Activated naive CD4-positive, alpha-beta T cell treated with anti-CD3 and anti-CD28 coated beads, Interleukin-2, amount 10 ng/mL, durations not matched to agents 7 days and 5 days (primary cell): ENCODE measurements around the gene PIK3R3.
"Not testable (repeated sequence)": the region's sequence is repeated elsewhere in the genome, so short reads cannot be mapped to it uniquely, and the experiment has no call there.

Experiments used
- CTCF ChIA-PET: fragments of 350-600 bp; sonication (Branson Sonifier 250); formaldehyde crosslinking; loops from one replicate; lab custom pipeline; 2021; ENCODE audit warnings: antibody characterized with exemption; lab: Charles Lee
- DNase-seq: peaks from one replicate; pipeline ENCODE4 v3.0.0-alpha.2; 2020
- H3K27ac Mint-ChIP-seq: one replicate; pipeline ENCODE4 v1.8.0; 2021; ENCODE audit warnings: mild to moderate bottlenecking, moderate library complexity, mixed read lengths
- H3K27me3 Mint-ChIP-seq: one replicate; pipeline ENCODE4 v1.8.0; 2021; ENCODE audit warnings: mild to moderate bottlenecking, mixed read lengths
- H3K36me3 Mint-ChIP-seq: one replicate; pipeline ENCODE4 v1.8.0; 2021; ENCODE audit warnings: mixed read lengths
- H3K4me1 Mint-ChIP-seq: one replicate; pipeline ENCODE4 v1.8.0; 2021; ENCODE audit warnings: mixed read lengths
- H3K4me3 Mint-ChIP-seq: one replicate; pipeline ENCODE4 v1.8.0; 2021; ENCODE audit warnings: mild to moderate bottlenecking, moderate library complexity, mixed read lengths
- H3K9me3 Mint-ChIP-seq: one replicate; pipeline ENCODE4 v1.8.0; 2021; ENCODE audit warnings: mixed read lengths

The PIK3R3 gene

DNA sequence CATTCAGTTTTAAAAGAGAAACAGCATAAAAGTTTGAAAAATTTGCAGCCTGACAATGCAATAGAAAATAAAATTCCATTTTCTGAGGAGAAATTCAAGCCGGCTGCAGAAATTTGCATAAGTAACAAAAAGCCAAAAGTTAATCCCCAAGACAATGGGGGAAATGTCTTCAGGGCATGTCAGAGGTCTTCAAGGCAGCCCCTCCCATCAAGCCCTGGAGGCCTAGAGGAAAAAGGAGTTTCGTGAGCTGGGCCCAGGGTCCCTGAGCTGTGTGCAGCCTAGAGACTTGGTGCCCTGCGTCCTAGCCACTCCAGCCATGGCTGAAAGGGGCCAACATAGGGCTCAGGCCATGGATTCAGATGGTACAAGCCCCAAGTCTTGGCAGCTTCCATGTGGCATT, 74.6 kb downstream of the PIK3R3 start:
- Mint-ChIP-seq H3K9me3 (no peaks in the 10 kb centered on the region), H3K27me3 (peaks cover 4% of the 10 kb centered on the region), H3K36me3 (peaks cover 2% of the 10 kb centered on the region), H3K4me3 (no peak overlapping the region), H3K27ac (no peak overlapping the region), H3K4me1 (peaks cover 14% of the 10 kb centered on the region)
- CTCF ChIA-PET, result no interaction called here
- no peak for DNase-seq

DNA sequence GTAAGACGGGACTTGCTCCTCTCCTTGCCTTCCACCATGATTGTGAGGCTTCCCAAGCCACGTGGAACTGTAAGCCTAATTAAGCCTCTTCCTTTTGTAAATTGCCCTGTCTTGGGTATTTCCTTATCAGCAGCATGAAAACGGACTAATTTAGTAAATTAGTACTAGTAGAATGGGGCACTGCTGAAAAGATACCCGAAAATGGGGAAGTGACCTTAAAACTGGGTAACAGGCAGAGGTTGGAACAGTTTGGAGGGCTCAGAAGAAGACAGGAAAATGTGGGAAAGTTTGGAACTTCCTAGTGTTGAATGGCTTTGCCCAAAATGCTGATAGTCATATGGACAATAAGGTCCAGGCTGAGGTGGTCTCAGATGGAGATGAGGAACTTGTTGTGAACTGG, 75.2 kb downstream of the PIK3R3 start:
- H3K4me1 Mint-ChIP-seq, H3K36me3 Mint-ChIP-seq, DNase-seq, H3K27me3 Mint-ChIP-seq, CTCF ChIA-PET, H3K4me3 Mint-ChIP-seq, H3K9me3 Mint-ChIP-seq, H3K27ac Mint-ChIP-seq: not testable (repeated sequence)

DNA sequence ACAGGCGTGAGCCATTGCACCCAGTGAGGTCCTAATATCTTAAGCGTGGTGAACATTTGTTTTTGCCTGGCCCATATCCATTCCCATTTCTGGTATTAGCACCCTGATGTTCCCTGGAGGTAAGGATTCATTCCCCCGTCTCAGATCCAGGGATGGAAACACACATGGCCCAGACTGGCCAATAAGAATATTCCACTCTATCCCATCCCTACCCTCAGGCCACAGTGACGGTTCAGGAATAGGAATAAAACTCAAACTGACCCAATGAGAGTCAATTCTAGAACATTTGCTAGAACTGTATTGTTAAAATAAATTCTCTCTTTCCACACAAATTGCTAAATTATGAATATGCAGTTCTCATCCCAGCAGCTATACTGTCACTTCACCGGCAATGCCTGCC, 76.1 kb downstream of the PIK3R3 start:
- H3K4me1 Mint-ChIP-seq, result no peaks in the 10 kb centered on the region
- CTCF ChIA-PET, result no interaction called here
- no peak for DNase-seq
- peaks cover 4% of the 10 kb centered on the region for H3K27me3 Mint-ChIP-seq
- H3K4me3 Mint-ChIP-seq, result no peak overlapping the region
- H3K9me3 Mint-ChIP-seq, result no peaks in the 10 kb centered on the region
- H3K36me3 Mint-ChIP-seq, result no peaks in the 10 kb centered on the region
- H3K27ac Mint-ChIP-seq, result no peak overlapping the region

DNA sequence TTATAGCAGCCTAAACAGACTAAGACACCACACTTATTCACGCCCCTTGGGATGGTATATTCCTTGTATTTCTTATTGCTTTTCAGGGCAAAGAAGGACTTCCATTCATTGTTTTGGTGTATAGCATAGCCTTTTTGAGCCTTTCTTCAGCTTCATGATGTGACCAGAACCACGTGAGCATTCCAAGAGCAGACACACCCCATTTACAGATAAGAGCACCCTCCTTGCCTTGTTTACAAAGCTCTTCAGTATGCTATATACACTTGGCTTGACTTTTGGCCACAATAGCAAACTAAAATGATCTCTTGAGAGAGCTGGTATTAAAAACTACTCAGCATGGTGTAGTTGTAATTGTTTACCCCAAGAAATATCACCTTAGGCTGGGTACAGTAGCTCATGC, 78.7 kb downstream of the PIK3R3 start:
- Mint-ChIP-seq H3K4me3 (no peak overlapping the region), H3K27ac (no peak overlapping the region), H3K9me3 (no peaks in the 10 kb centered on the region), H3K4me1 (no peaks in the 10 kb centered on the region), H3K36me3 (no peaks in the 10 kb centered on the region), H3K27me3 (peaks cover 10% of the 10 kb centered on the region)
- DNase-seq, result no peak
- CTCF ChIA-PET, result interaction anchor here (0.9 kb wide), 1 partner anchor 16 kb away, joined by 3 read pairs; no protein-coding TSS in a partner anchor

DNA sequence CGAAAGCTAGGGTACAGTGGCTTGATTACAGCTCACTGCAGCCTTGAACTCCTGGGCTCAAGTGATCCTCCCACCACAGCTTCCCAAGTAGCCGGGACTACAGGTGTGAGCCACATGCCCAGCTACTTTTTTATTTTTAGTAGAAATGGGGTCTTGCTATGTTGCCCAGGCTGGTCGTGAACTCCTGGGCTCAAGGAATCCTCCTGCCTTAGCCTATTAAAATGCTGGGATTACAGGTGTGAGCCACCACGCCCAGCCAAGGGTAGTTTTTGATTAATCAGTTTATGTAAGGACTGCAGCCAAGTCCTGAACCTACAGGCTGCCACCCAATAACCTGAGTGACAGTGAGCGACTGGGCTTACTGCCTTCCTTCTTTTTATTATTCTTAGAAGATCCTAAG, 88.3 kb downstream of the PIK3R3 start:
- no peaks in the 10 kb centered on the region for H3K36me3 Mint-ChIP-seq
- peaks cover 2% of the 10 kb centered on the region for H3K27me3 Mint-ChIP-seq
- H3K27ac Mint-ChIP-seq, result no peak overlapping the region
- CTCF ChIA-PET, result interaction anchor here (2.1 kb wide), 1 partner anchor 179 kb away, joined by 6 read pairs; no protein-coding TSS in a partner anchor
- no peak overlapping the region for H3K4me3 Mint-ChIP-seq
- peaks cover 5% of the 10 kb centered on the region for H3K4me1 Mint-ChIP-seq
- DNase-seq, result no peak
- H3K9me3 Mint-ChIP-seq, result no peaks in the 10 kb centered on the region

DNA sequence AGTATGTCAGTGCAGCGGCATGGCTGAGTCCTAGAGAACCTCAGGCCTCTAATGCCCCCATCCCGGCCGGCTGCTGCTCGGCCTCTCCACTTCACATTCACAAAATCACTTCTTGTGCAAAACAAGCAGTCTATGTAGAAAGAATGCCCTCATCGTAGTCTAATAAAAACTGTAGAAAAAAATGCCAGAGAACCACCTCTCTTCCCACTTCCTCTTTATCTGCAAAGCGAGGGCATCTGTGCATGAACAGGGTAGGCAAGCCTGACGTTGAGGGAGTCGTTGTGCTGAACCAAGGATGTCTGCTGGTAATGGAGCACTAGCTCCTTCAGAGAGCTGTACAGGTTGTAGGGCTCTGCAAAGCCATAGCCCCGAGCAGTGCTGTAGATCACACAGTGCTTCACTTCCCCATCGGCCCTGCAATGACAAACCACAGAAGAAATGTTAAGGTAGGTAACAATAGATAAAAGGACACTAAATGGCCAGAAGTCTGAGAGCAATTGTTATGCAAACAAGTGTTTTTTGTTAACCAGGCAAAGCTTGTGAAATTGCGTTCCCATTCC, 88.9 kb downstream of the PIK3R3 start:
- Mint-ChIP-seq H3K36me3 (no peaks in the 10 kb centered on the region), H3K27me3 (no peaks in the 10 kb centered on the region), H3K27ac (no peak overlapping the region), H3K4me1 (peaks cover 5% of the 10 kb centered on the region), H3K9me3 (no peaks in the 10 kb centered on the region), H3K4me3 (no peak overlapping the region)
- CTCF ChIA-PET, result interaction anchor here (2.1 kb wide), 1 partner anchor 180 kb away, joined by 6 read pairs; no protein-coding TSS in a partner anchor
- DNase-seq, result no peak

DNA sequence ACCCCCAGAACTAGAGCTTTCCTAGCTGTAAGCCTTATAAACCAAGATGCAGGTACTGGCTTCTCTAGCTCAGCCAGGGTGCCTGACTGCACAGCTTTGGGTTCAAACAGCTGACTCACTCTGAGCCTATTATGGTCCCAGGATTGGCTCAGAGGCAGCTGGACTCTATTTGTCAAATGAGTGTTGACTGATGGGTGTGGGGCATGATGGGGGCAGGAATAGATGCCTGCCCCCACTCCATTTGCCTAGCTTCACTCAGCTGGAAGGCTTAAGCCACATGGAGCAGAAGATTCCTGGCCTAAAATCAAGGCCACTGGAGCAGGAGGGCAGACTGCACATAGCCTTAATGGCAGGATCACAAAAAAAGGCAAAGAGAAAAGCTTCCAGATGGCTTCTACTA, 90.5 kb downstream of the PIK3R3 start:
- H3K27ac Mint-ChIP-seq, result no peak overlapping the region
- peaks cover 5% of the 10 kb centered on the region for H3K4me1 Mint-ChIP-seq
- CTCF ChIA-PET, result interaction anchor here (0.6 to 1.3 kb wide), 2 partner anchors 126 to 182 kb away, joined by 3 read pairs; no protein-coding TSS in a partner anchor
- H3K4me3 Mint-ChIP-seq, result no peak overlapping the region
- no peaks in the 10 kb centered on the region for H3K27me3 Mint-ChIP-seq
- no peaks in the 10 kb centered on the region for H3K36me3 Mint-ChIP-seq
- no peak for DNase-seq
- no peaks in the 10 kb centered on the region for H3K9me3 Mint-ChIP-seq

DNA sequence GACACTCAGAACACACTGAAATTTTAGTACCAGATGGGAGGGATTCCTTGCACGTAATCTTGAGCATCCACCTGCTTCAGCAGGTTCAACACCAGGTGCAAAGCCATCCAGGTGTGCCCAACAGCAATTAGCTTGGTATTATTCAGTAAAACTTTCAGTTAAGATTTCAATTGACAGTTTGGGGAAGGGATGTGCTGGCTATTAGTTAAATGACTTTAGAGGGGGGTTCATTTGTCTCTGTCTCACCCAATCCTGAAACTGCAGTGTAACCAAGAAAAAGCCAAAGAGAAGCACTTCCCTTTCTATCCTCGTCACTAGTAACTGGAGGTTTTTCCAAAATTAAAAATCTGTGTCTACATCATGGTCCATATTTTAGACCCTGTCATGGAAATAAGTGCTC, 90.9 kb downstream of the PIK3R3 start:
- Mint-ChIP-seq H3K27ac (no peak overlapping the region), H3K4me3 (no peak overlapping the region), H3K4me1 (peaks cover 5% of the 10 kb centered on the region), H3K27me3 (no peaks in the 10 kb centered on the region), H3K36me3 (no peaks in the 10 kb centered on the region), H3K9me3 (no peaks in the 10 kb centered on the region)
- no peak for DNase-seq
- CTCF ChIA-PET, result interaction anchor here (0.6 to 1.3 kb wide), 2 partner anchors 126 to 182 kb away, joined by 3 read pairs; no protein-coding TSS in a partner anchor

DNA sequence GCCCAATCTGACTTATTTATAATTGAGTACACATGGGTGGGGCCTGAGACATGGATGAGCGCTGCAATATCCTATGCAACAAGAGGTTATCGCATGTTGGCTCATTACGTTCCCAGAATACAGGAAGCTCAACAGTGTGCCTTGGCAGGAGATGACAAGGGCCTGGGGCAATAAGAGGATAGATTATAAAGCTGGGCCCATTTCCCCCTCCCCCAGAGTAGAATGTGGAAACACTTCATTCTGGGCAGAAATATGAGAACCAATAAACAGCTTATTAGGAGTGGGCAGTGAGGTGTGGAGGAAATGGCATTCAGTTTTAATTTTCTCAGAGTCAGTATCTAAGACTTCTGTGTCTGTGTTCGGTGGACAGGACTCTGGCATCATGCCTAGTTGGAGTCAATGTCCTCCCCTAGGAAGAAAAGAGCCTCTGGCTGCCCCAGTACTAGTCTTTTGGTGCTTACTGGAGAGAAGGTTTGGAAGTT, 92.8 kb downstream of the PIK3R3 start:
- no peak overlapping the region for H3K27ac Mint-ChIP-seq
- CTCF ChIA-PET, result interaction anchor here (0.6 to 6.3 kb wide), 4 partner anchors 138 to 191 kb away, joined by 4 to 46 read pairs (median 28); partner anchors contain the start of genes P3R3URF and TSPAN1
- no peak for DNase-seq
- H3K4me1 Mint-ChIP-seq, result peaks cover 5% of the 10 kb centered on the region
- no peaks in the 10 kb centered on the region for H3K9me3 Mint-ChIP-seq
- no peaks in the 10 kb centered on the region for H3K36me3 Mint-ChIP-seq
- no peaks in the 10 kb centered on the region for H3K27me3 Mint-ChIP-seq
- H3K4me3 Mint-ChIP-seq, result no peak overlapping the region

DNA sequence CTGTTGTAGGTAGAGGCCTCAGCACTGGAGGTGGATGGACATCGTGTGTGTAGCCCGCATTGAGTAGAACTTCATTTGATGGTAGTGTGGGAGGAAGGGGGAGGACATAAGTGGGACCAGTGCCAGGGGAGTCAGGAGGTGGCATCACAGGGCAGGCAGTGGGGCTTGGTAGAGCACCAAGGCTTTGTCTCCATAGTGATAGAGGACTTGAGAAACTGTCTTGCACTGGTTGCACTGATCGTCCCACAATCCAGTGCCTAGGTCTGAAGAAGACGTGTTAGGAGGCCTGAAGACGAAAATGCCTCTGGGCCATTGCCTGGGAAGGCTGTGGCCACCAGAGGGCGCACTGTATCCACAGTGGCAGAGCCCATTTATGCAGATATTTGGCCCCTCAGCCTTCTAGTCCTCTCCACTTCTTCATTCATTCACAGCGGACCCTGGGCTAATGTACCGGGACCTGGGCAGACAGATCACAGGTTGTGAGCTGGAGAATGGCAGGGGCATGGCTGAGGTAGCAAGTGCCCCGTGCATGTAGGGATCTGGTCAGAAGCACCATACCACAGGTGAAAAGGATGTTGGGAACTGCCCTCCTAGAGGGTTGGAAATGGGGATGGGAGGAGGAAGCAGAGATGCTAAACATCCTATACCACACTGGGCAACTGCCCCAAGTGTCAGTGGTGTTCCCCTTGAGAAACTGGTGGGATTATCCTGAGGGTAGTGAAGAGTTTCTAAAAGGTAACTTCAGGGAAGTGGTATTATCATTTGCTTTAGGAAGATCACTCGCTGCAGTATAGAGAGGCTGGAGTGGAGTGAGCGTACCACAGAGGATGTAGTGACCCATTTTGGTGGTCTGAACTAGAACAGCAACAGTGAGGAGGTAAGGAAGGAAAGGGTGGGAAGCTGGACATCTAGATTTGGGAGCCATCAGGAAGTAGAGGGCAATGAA, 95.3 kb downstream of the PIK3R3 start:
- CTCF ChIA-PET, result interaction anchor here (0.5 to 6.3 kb wide), 17 partner anchors 10 to 237 kb away, joined by 3 to 46 read pairs (median 4); partner anchors contain the start of genes P3R3URF and TSPAN1
- Mint-ChIP-seq H3K27me3 (no peaks in the 10 kb centered on the region), H3K4me1 (no peaks in the 10 kb centered on the region), H3K27ac (no peak overlapping the region), H3K36me3 (no peaks in the 10 kb centered on the region), H3K4me3 (no peak overlapping the region), H3K9me3 (no peaks in the 10 kb centered on the region)
- peak; percentile 87 for DNase-seq

DNA sequence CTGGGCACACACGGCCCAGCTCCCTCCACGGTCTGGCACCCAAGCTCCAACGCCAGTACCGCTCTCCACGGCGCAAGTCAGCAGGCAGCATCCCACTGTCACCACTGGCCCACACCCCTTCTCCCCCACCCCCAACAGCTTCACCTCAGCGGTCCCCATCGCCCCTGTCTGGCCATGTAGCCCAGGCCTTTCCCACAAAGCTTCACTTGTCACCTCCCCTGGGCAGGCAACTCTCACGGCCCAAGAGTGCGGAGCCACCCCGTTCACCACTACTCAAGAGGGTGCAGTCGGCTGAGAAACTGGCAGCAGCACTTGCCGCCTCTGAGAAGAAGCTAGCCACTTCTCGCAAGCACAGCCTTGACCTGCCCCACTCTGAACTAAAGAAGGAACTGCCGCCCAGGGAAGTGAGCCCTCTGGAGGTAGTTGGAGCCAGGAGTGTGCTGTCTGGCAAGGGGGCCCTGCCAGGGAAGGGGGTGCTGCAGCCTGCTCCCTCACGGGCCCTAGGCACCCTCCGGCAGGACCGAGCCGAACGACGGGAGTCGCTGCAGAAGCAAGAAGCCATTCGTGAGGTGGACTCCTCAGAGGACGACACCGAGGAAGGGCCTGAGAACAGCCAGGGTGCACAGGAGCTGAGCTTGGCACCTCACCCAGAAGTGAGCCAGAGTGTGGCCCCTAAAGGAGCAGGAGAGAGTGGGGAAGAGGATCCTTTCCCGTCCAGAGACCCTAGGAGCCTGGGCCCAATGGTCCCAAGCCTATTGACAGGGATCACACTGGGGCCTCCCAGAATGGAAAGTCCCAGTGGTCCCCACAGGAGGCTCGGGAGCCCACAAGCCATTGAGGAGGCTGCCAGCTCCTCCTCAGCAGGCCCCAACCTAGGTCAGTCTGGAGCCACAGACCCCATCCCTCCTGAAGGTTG, 97.6 kb downstream of the PIK3R3 start:
- H3K9me3 Mint-ChIP-seq, result no peaks in the 10 kb centered on the region
- CTCF ChIA-PET, result interaction anchor here (1.1 to 6.3 kb wide), 8 partner anchors 11 to 190 kb away, joined by 3 to 46 read pairs (median 4); partner anchors contain the start of genes P3R3URF and TSPAN1
- H3K4me1 Mint-ChIP-seq, result no peaks in the 10 kb centered on the region
- H3K27ac Mint-ChIP-seq, result no peak overlapping the region
- DNase-seq, result no peak
- no peak overlapping the region for H3K4me3 Mint-ChIP-seq
- H3K36me3 Mint-ChIP-seq, result no peaks in the 10 kb centered on the region
- H3K27me3 Mint-ChIP-seq, result no peaks in the 10 kb centered on the region

DNA sequence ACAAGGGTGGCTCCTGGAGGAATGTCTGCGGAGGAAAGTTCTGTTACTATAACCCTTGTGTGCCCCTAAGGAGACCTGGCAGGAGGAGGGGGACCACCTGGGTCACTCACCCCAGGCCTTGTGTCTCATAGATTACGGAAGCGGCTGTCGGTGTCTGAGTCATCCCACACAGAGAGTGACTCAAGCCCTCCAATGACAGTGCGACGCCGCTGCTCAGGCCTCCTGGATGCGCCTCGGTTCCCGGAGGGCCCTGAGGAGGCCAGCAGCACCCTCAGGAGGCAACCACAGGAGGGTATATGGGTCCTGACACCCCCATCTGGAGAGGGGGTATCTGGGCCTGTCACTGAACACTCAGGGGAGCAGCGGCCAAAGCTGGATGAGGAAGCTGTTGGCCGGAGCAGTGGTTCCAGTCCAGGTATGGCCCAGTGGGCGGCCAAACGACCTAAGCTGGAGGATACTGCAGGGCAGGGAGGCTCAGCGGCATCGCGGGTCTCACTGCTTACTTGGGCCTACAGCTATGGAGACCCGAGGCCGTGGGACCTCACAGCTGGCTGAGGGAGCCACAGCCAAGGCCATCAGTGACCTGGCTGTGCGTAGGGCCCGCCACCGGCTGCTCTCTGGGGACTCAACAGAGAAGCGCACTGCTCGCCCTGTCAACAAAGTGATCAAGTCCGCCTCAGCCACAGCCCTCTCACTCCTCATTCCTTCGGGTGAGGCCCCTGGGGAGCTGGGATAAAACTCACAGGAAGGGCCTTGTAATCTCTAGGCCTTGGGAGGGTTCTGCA, 101.4 kb downstream of the PIK3R3 start:
- H3K27ac Mint-ChIP-seq, result no peak overlapping the region

More for the DNA sequence above, 101.4 kb downstream of the PIK3R3 start:
- Mint-ChIP-seq H3K36me3 (no peaks in the 10 kb centered on the region), H3K9me3 (no peaks in the 10 kb centered on the region), H3K4me1 (no peaks in the 10 kb centered on the region), H3K4me3 (no peak overlapping the region), H3K27me3 (no peaks in the 10 kb centered on the region)
- CTCF ChIA-PET, result no interaction called here
- DNase-seq, result no peak
